Adrenal gland (tissue), 12 donors: ENCODE results near the gene LRP1B. TPM values are rescaled to one million over a fixed set of nuclear protein-coding genes. Genes with fewer than 3 reads are reported as not detected.

Experiments
- DNase-seq, 7 donors: peaks; one replicate each; pipeline ENCODE4 v3.0.0-alpha.2; 2019 to 2020
- H3K27ac ChIP-seq, 5 donors: fragments of 200-600 bp; sonication (generic) in 4 of 5; 1 replicate in 3 of 5; 2 replicates in 2 of 5; pipeline versions ENCODE4 v1.5.1 to v1.8.0; 2016 to 2020; ENCODE audit warnings: mild to moderate bottlenecking in 1 of 5
- H3K27me3 ChIP-seq: fragments of 200-600 bp; 2 replicates; pipeline ENCODE4 v1.8.0; 2021
- H3K36me3 ChIP-seq, 2 donors: fragments of 200-600 bp; replicated peaks in 1 of 2; 1 replicate in 1 of 2; 2 replicates in 1 of 2; pipeline versions ENCODE4 v1.5.1 to v1.8.0; 2018 to 2022
- H3K4me1 ChIP-seq, 2 donors: fragments of 200-600 bp; replicated peaks in 1 of 2; 1 replicate in 1 of 2; 2 replicates in 1 of 2; pipeline versions ENCODE4 v1.5.1 to v1.8.0; 2018 to 2021
- H3K4me3 ChIP-seq, 4 donors: fragments of 200-600 bp; sonication (generic) in 3 of 4; one replicate each; pipeline ENCODE4 v1.5.1; 2016 to 2018
- H3K9me3 ChIP-seq, 3 donors: fragments of 200-600 bp; sonication (generic) in 1 of 3; replicated peaks in 1 of 3; 1 replicate in 2 of 3; 2 replicates in 1 of 3; pipeline versions ENCODE4 v1.5.1 to v1.8.0; 2016 to 2021
- POLR2A ChIP-seq, 2 donors: fragments of 450-650 bp; IDR thresholded peaks; one replicate each; pipeline ENCODE4 v1.6.1; 2017; ENCODE audit warnings: antibody characterized with exemption in 2 of 2, mild to moderate bottlenecking in 2 of 2, moderate library complexity in 1 of 2
- WGBS, 4 donors: extraction: QIAGEN DNeasy Blood & Tissue Kit in 2 of 4; methylation state at CpG; one replicate each; pipeline versions ENCODE4 v1.1.5 to v1.1.7; 2013 to 2017; 5-methylcytosine and 5-hydroxymethylcytosine counted together
- intact Hi-C, 2 donors: fragments of 100-400 bp; cut with DNase I; formaldehyde crosslinking; loops; one replicate each; pipeline versions ENCODE4 v1.14.1 to v1.15.0; 2022 to 2023
- polyA plus RNA-seq, 3 donors: library from polyadenylated mRNA; stranded (reverse); fragments of 200-250 nt in 2 of 3; fragments of 350-450 nt in 1 of 3; fragmentation: Illumina TruSeq in 1 of 3; extraction: RNeasy Lipid Tissue Mini Kit (QIAGEN cat#74804) in 1 of 3; gene quantifications; one replicate each; pipeline ENCODE4 v1.2.3, GENCODE V29; 2013 to 2014
- total RNA-seq, 9 donors: library from RNA; depleted of rRNA in 4 of 9; stranded (reverse); fragments of >200 nt in 4 of 9; fragments of 120-200 nt in 1 of 9; fragmentation: NEBNext Ultra II Directional in 1 of 9; extraction: Animal tissue kit (Norgen Biotek cat#: 25700) in 1 of 9; gene quantifications; one replicate each; pipeline versions ENCODE4 v1.1.0 to v1.2.4, GENCODE V29; 2013 to 2023
- TF ChIP-seq, protein P1 (sequence below), 6 experiments: fragments of 450-650 bp in 4 of 6; fragments of 200-600 bp in 2 of 6; sonication (generic) in 1 of 6; IDR thresholded peaks; 1 replicate in 5 of 6; 2 replicates in 1 of 6; pipeline versions ENCODE4 v1.5.1 to v1.8.0; 2016 to 2021; ENCODE audit warnings: antibody characterized with exemption in 6 of 6, mild to moderate bottlenecking in 2 of 6, moderate library complexity in 1 of 6
- donor health status: healthy with polysubstance abuse.
- donor health status: Bipolar disorder and iron deficiency.
- donor health status: DM: yes; HTN: yes; CAD: no.
- donor health status: DM: no; HTN: no; CAD: no.
- donor health status: DM: no; HTN: no; CAD: no.
- donor health status: DM: yes; HTN: yes; CAD: no.

Gene LRP1B
- total and polyA plus RNA-seq, 12 donors, result 0.84 to 5.4 (median 2.1) TPM

DNA sequence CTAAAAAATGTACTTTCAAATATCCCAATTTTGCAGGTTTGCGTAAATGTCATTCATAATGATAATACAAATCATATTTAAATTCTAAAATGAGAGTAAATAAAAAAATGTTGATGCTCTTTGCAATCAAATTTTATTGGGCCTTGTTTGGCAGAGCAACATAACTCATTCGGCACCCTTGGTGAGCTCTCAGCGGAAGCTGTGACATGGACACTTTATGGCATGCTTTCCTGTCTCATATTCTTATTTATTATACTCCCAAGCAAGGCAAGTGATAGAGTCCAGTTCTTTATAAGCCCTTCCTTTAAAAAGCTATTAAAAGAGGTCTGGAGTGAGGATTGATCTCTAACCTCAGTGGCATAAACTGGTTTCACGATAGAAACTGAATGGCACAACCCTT is 1857.4 kb downstream of the LRP1B start:
- DNase-seq, result no peak
- Histone ChIP-seq H3K4me1 (no peaks in the 10 kb centered on the region), H3K4me3 (no peak overlapping the region), H3K9me3 (no peaks in the 10 kb centered on the region), H3K36me3 (no peaks in the 10 kb centered on the region), H3K27me3 (no peaks in the 10 kb centered on the region), H3K27ac (no peak overlapping the region)
- TF ChIP-seq POLR2A (IDR thresholded peaks at IDR 0.05), result no peak
- TF ChIP-seq, protein P1, sequence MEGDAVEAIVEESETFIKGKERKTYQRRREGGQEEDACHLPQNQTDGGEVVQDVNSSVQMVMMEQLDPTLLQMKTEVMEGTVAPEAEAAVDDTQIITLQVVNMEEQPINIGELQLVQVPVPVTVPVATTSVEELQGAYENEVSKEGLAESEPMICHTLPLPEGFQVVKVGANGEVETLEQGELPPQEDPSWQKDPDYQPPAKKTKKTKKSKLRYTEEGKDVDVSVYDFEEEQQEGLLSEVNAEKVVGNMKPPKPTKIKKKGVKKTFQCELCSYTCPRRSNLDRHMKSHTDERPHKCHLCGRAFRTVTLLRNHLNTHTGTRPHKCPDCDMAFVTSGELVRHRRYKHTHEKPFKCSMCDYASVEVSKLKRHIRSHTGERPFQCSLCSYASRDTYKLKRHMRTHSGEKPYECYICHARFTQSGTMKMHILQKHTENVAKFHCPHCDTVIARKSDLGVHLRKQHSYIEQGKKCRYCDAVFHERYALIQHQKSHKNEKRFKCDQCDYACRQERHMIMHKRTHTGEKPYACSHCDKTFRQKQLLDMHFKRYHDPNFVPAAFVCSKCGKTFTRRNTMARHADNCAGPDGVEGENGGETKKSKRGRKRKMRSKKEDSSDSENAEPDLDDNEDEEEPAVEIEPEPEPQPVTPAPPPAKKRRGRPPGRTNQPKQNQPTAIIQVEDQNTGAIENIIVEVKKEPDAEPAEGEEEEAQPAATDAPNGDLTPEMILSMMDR (IDR thresholded peaks at IDR 0.05), result no peak
- WGBS, 4 donors, result 83 to 87% (median 86%) methylated on average over 4 of the region's 4 CpGs
- intact Hi-C loops, result no loop called here

DNA sequence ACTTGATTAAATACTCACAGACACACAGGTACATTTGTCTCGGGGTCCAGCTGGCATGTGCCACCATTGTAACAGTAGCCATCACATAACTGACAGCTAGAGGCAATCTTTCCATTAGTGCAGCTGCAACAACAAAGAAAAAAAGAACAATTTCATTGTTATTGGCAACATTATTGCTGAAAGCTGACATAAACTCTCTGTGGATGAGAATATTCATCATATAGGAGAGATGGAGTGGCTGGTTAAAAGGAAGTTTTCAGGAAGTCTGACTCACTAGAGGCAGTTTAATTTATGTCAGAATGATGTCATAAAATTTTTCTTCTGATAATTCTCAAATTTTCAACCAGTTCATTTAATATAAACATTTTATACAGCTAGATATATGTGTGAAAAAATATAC is 1860.6 kb downstream of the LRP1B start:
- intact Hi-C loops, result no loop called here
- Histone ChIP-seq H3K9me3 (no peaks in the 10 kb centered on the region), H3K27ac (no peak overlapping the region), H3K4me1 (no peaks in the 10 kb centered on the region), H3K4me3 (no peak overlapping the region), H3K36me3 (no peaks in the 10 kb centered on the region), H3K27me3 (no peaks in the 10 kb centered on the region)
- no peak for DNase-seq
- 73 to 79% (median 75%) methylated on average over 1 of the region's 1 CpG for WGBS, 4 donors
- TF ChIP-seq, protein P1 (IDR thresholded peaks at IDR 0.05), result no peak
- TF ChIP-seq POLR2A (IDR thresholded peaks at IDR 0.05), result no peak

DNA sequence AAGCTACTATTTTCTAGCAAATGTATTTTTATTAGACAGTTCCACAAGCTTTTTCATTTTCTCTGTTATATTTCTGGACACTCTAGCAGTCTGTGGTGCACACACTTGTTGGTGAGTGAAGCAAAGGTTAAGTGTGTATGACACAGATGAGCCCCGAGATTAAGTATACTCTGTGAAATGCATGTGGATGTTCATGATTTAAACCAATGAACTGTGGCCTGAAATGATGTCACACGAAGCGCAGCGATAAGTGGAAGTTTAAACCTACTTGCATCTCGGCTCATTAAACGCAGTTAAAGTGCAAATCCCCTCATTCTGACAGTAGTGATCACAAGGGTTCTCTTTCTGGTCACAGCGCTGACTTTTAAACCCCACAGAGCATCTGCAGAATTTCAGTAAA is 1861.8 kb downstream of the LRP1B start:
- H3K4me1 ChIP-seq, result no peaks in the 10 kb centered on the region
- no peaks in the 10 kb centered on the region for H3K27me3 ChIP-seq
- TF ChIP-seq, protein P1 (IDR thresholded peaks at IDR 0.05), result no peak
- TF ChIP-seq POLR2A (IDR thresholded peaks at IDR 0.05), result no peak
- H3K9me3 ChIP-seq, result no peaks in the 10 kb centered on the region
- DNase-seq, result no peak
- 81 to 90% (median 89%) methylated on average over 7 of the region's 7 CpGs for WGBS, 4 donors
- intact Hi-C loops, result no loop called here
- H3K36me3 ChIP-seq, result no peaks in the 10 kb centered on the region
- no peak overlapping the region for H3K27ac ChIP-seq
- no peak overlapping the region for H3K4me3 ChIP-seq

DNA sequence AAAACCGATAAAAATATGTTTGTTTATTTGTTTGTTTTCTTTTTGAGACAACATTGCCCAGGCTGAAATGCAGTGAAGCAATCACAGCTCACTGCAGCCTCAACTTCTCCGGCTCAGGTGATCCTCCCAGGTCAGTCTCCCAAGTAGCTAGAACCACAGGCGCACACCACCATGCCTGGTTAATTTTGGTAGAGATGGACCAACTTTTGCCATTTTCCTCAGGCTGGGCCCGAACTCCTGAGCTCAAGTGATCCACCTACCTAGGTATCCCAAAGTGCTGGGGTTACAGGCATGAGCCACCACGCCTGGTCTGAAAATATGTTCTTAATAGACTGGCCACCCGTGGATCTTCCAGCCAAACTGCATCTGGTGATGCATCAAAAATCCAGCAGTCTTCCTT is 1867.9 kb downstream of the LRP1B start:
- intact Hi-C loops, result no loop called here
- H3K4me3 ChIP-seq, result no peak overlapping the region
- no peaks in the 10 kb centered on the region for H3K4me1 ChIP-seq
- DNase-seq, result no peak
- H3K27ac ChIP-seq, result no peak overlapping the region
- H3K36me3 ChIP-seq, result no peaks in the 10 kb centered on the region
- TF ChIP-seq, protein P1 (IDR thresholded peaks at IDR 0.05), result no peak
- no peak for TF ChIP-seq POLR2A (IDR thresholded peaks at IDR 0.05)
- no peaks in the 10 kb centered on the region for H3K27me3 ChIP-seq
- no peaks in the 10 kb centered on the region for H3K9me3 ChIP-seq
- 87 to 93% (median 91%) methylated on average over 6 of the region's 6 CpGs for WGBS, 4 donors
